ENCODE data around the gene CNOT6. TPM values are rescaled to one million over a fixed set of nuclear protein-coding genes. Genes with fewer than 3 reads are reported as not detected.

The CNOT6 gene
- polyA plus RNA-seq, 2 donors, result 6.8 TPM

- H3K27me3 ChIP-seq (ENCODE audit: control insufficient read depth in 1 of 2, insufficient read depth in 2 of 2, low read length in 2 of 2), result peaks cover 0 to 21% of the 10 kb centered on the region in 2 donors
- H3K9me3 ChIP-seq (ENCODE audit: control insufficient read depth in 2 of 2, insufficient read depth in 1 of 2, low read depth in 1 of 2, low read length in 1 of 2), result peaks cover 0 to 4% of the 10 kb centered on the region in 2 donors
- 79 to 88% methylated on average over 2 of the region's 2 CpGs for WGBS, 2 donors
- H3K36me3 ChIP-seq (ENCODE audit: control insufficient read depth in 2 of 2, insufficient read depth in 2 of 2, low read length in 1 of 2), result no peaks in the 10 kb centered on the region
- peaks cover 6 to 9% of the 10 kb centered on the region in 2 donors for H3K4me1 ChIP-seq (ENCODE audit: control insufficient read depth in 2 of 2, insufficient read depth in 2 of 2, low read length in 1 of 2)
- no peak overlapping the region for H3K4me3 ChIP-seq (ENCODE audit: low read depth in 1 of 2, low read length in 2 of 2)
- H3K27ac ChIP-seq (ENCODE audit: low read depth in 2 of 2, low read length in 1 of 2), result no peak overlapping the region
Observed at GRCh38 chr5:180595046-180595379, 100.8 kb downstream of the CNOT6 start.

GRCh38 chr5:180595381-180596114 is 101.4 kb downstream of the CNOT6 start:
- Histone ChIP-seq H3K36me3 (ENCODE audit: control insufficient read depth in 2 of 2, insufficient read depth in 2 of 2, low read length in 1 of 2) (no peaks in the 10 kb centered on the region), H3K27ac (ENCODE audit: low read depth in 2 of 2, low read length in 1 of 2) (no peak overlapping the region), H3K4me1 (ENCODE audit: control insufficient read depth in 2 of 2, insufficient read depth in 2 of 2, low read length in 1 of 2) (peaks cover 4 to 7% of the 10 kb centered on the region in 2 donors), H3K9me3 (ENCODE audit: control insufficient read depth in 2 of 2, insufficient read depth in 1 of 2, low read depth in 1 of 2, low read length in 1 of 2) (peaks cover 0 to 4% of the 10 kb centered on the region in 2 donors), H3K27me3 (ENCODE audit: control insufficient read depth in 1 of 2, insufficient read depth in 2 of 2, low read length in 2 of 2) (peaks cover 0 to 16% of the 10 kb centered on the region in 2 donors), H3K4me3 (ENCODE audit: low read depth in 1 of 2, low read length in 2 of 2) (no peak overlapping the region)
- WGBS, 2 donors, result 79 to 82% methylated on average over 20 to 25 of the region's 25 CpGs

- peaks cover 0 to under 1% of the 10 kb centered on the region in 2 donors for H3K4me1 ChIP-seq (ENCODE audit: control insufficient read depth in 2 of 2, insufficient read depth in 2 of 2, low read length in 1 of 2)
- no peak overlapping the region for H3K4me3 ChIP-seq (ENCODE audit: low read depth in 1 of 2, low read length in 2 of 2)
- WGBS, 2 donors, result 87% methylated on average over 12 of the region's 12 CpGs
- H3K27me3 ChIP-seq (ENCODE audit: control insufficient read depth in 1 of 2, insufficient read depth in 2 of 2, low read length in 2 of 2), result peaks cover 0 to 10% of the 10 kb centered on the region in 2 donors
- peaks cover 0 to 4% of the 10 kb centered on the region in 2 donors for H3K9me3 ChIP-seq (ENCODE audit: control insufficient read depth in 2 of 2, insufficient read depth in 1 of 2, low read depth in 1 of 2, low read length in 1 of 2)
- no peaks in the 10 kb centered on the region for H3K36me3 ChIP-seq (ENCODE audit: control insufficient read depth in 2 of 2, insufficient read depth in 2 of 2, low read length in 1 of 2)
- no peak overlapping the region for H3K27ac ChIP-seq (ENCODE audit: low read depth in 2 of 2, low read length in 1 of 2)
Observed at GRCh38 chr5:180596115-180596667, 102.0 kb downstream of the CNOT6 start.

GRCh38 chr5:180596668-180597231 is 102.6 kb downstream of the CNOT6 start:
- Histone ChIP-seq H3K4me1 (ENCODE audit: control insufficient read depth in 2 of 2, insufficient read depth in 2 of 2, low read length in 1 of 2) (no peaks in the 10 kb centered on the region), H3K9me3 (ENCODE audit: control insufficient read depth in 2 of 2, insufficient read depth in 1 of 2, low read depth in 1 of 2, low read length in 1 of 2) (peaks cover 0 to 4% of the 10 kb centered on the region in 2 donors), H3K36me3 (ENCODE audit: control insufficient read depth in 2 of 2, insufficient read depth in 2 of 2, low read length in 1 of 2) (no peaks in the 10 kb centered on the region), H3K27ac (ENCODE audit: low read depth in 2 of 2, low read length in 1 of 2) (no peak overlapping the region), H3K27me3 (ENCODE audit: control insufficient read depth in 1 of 2, insufficient read depth in 2 of 2, low read length in 2 of 2) (peaks cover 0 to 6% of the 10 kb centered on the region in 2 donors), H3K4me3 (ENCODE audit: low read depth in 1 of 2, low read length in 2 of 2) (no peak overlapping the region)
- WGBS, 2 donors, result 54 to 55% methylated on average over 19 to 24 of the region's 24 CpGs

- H3K4me3 ChIP-seq (ENCODE audit: low read depth in 1 of 2, low read length in 2 of 2), result no peak overlapping the region
- no peaks in the 10 kb centered on the region for H3K27me3 ChIP-seq (ENCODE audit: control insufficient read depth in 1 of 2, insufficient read depth in 2 of 2, low read length in 2 of 2)
- WGBS, 2 donors, result 69 to 78% methylated on average over 9 of the region's 9 CpGs
- H3K4me1 ChIP-seq (ENCODE audit: control insufficient read depth in 2 of 2, insufficient read depth in 2 of 2, low read length in 1 of 2), result no peaks in the 10 kb centered on the region
- H3K9me3 ChIP-seq (ENCODE audit: control insufficient read depth in 2 of 2, insufficient read depth in 1 of 2, low read depth in 1 of 2, low read length in 1 of 2), result peaks cover 0 to 4% of the 10 kb centered on the region in 2 donors
- H3K27ac ChIP-seq (ENCODE audit: low read depth in 2 of 2, low read length in 1 of 2), result no peak overlapping the region
- no peaks in the 10 kb centered on the region for H3K36me3 ChIP-seq (ENCODE audit: control insufficient read depth in 2 of 2, insufficient read depth in 2 of 2, low read length in 1 of 2)
Observed at GRCh38 chr5:180598316-180598701, 104.1 kb downstream of the CNOT6 start.

GRCh38 chr5:180598797-180599589 is 104.8 kb downstream of the CNOT6 start:
- 89% methylated on average over 14 to 16 of the region's 16 CpGs for WGBS, 2 donors
- Histone ChIP-seq H3K27ac (ENCODE audit: low read depth in 2 of 2, low read length in 1 of 2) (no peak overlapping the region), H3K4me1 (ENCODE audit: control insufficient read depth in 2 of 2, insufficient read depth in 2 of 2, low read length in 1 of 2) (no peaks in the 10 kb centered on the region), H3K36me3 (ENCODE audit: control insufficient read depth in 2 of 2, insufficient read depth in 2 of 2, low read length in 1 of 2) (no peaks in the 10 kb centered on the region), H3K27me3 (ENCODE audit: control insufficient read depth in 1 of 2, insufficient read depth in 2 of 2, low read length in 2 of 2) (no peaks in the 10 kb centered on the region), H3K9me3 (ENCODE audit: control insufficient read depth in 2 of 2, insufficient read depth in 1 of 2, low read depth in 1 of 2, low read length in 1 of 2) (peaks cover 0 to 4% of the 10 kb centered on the region in 2 donors), H3K4me3 (ENCODE audit: low read depth in 1 of 2, low read length in 2 of 2) (no peak overlapping the region)

- Histone ChIP-seq H3K27ac (ENCODE audit: low read depth in 2 of 2, low read length in 1 of 2) (no peak overlapping the region), H3K4me1 (ENCODE audit: control insufficient read depth in 2 of 2, insufficient read depth in 2 of 2, low read length in 1 of 2) (no peaks in the 10 kb centered on the region), H3K9me3 (ENCODE audit: control insufficient read depth in 2 of 2, insufficient read depth in 1 of 2, low read depth in 1 of 2, low read length in 1 of 2) (peaks cover 0 to 4% of the 10 kb centered on the region in 2 donors), H3K4me3 (ENCODE audit: low read depth in 1 of 2, low read length in 2 of 2) (no peak overlapping the region), H3K27me3 (ENCODE audit: control insufficient read depth in 1 of 2, insufficient read depth in 2 of 2, low read length in 2 of 2) (no peaks in the 10 kb centered on the region), H3K36me3 (ENCODE audit: control insufficient read depth in 2 of 2, insufficient read depth in 2 of 2, low read length in 1 of 2) (no peaks in the 10 kb centered on the region)
- 91% methylated on average over 6 of the region's 6 CpGs for WGBS, 2 donors
Observed at GRCh38 chr5:180599590-180599914, 105.4 kb downstream of the CNOT6 start.

- H3K4me1 ChIP-seq (ENCODE audit: control insufficient read depth in 2 of 2, insufficient read depth in 2 of 2, low read length in 1 of 2), result no peaks in the 10 kb centered on the region
- peaks cover 0 to under 1% of the 10 kb centered on the region in 2 donors for H3K9me3 ChIP-seq (ENCODE audit: control insufficient read depth in 2 of 2, insufficient read depth in 1 of 2, low read depth in 1 of 2, low read length in 1 of 2)
- no peak overlapping the region for H3K27ac ChIP-seq (ENCODE audit: low read depth in 2 of 2, low read length in 1 of 2)
- WGBS, 2 donors, result 73 to 78% methylated on average over 16 of the region's 16 CpGs
- no peaks in the 10 kb centered on the region for H3K36me3 ChIP-seq (ENCODE audit: control insufficient read depth in 2 of 2, insufficient read depth in 2 of 2, low read length in 1 of 2)
- no peaks in the 10 kb centered on the region for H3K27me3 ChIP-seq (ENCODE audit: control insufficient read depth in 1 of 2, insufficient read depth in 2 of 2, low read length in 2 of 2)
- no peak overlapping the region for H3K4me3 ChIP-seq (ENCODE audit: low read depth in 1 of 2, low read length in 2 of 2)
Observed at GRCh38 chr5:180599981-180600553, 105.9 kb downstream of the CNOT6 start.

- Histone ChIP-seq H3K36me3 (ENCODE audit: control insufficient read depth in 2 of 2, insufficient read depth in 2 of 2, low read length in 1 of 2) (no peaks in the 10 kb centered on the region), H3K9me3 (ENCODE audit: control insufficient read depth in 2 of 2, insufficient read depth in 1 of 2, low read depth in 1 of 2, low read length in 1 of 2) (no peaks in the 10 kb centered on the region), H3K4me3 (ENCODE audit: low read depth in 1 of 2, low read length in 2 of 2) (no peak overlapping the region), H3K27me3 (ENCODE audit: control insufficient read depth in 1 of 2, insufficient read depth in 2 of 2, low read length in 2 of 2) (no peaks in the 10 kb centered on the region), H3K27ac (ENCODE audit: low read depth in 2 of 2, low read length in 1 of 2) (no peak overlapping the region), H3K4me1 (ENCODE audit: control insufficient read depth in 2 of 2, insufficient read depth in 2 of 2, low read length in 1 of 2) (no peaks in the 10 kb centered on the region)
- WGBS, 2 donors, result 87 to 88% methylated on average over 12 of the region's 12 CpGs
Observed at GRCh38 chr5:180600554-180601041, 106.4 kb downstream of the CNOT6 start.
